DMS153 treated with DMSO at 0.1 percent for 48 hours (cell line): ENCODE measurements around the gene ITGA11.
A peak's percentile ranks its signal among the peaks of the same experiment; 100 is the strongest.

ENCODE experiments used
- DNase-seq: peaks from one replicate; lab custom pipeline; 2025; ENCODE audit not compliant: unreplicated experiment; lab: John Stamatoyannopoulos, UW

Gene ITGA11

GRCh38 chr15:68396068-68396467 is 35.9 kb downstream of the ITGA11 start:
- DNase-seq: no peak

- no peak for DNase-seq
Measured at GRCh38 chr15:68391121-68391520, 40.8 kb downstream of the ITGA11 start.

- DNase-seq: no peak
Measured at GRCh38 chr15:68389936-68390817, 41.8 kb downstream of the ITGA11 start.

- DNase-seq: no peak
Measured at GRCh38 chr15:68389041-68389930, 42.7 kb downstream of the ITGA11 start.

- DNase-seq: no peak
Measured at GRCh38 chr15:68387381-68388143, 44.4 kb downstream of the ITGA11 start.

GRCh38 chr15:68386587-68387288 is 45.2 kb downstream of the ITGA11 start:
- DNase-seq: no peak

- no peak for DNase-seq
Measured at GRCh38 chr15:68385671-68386586, 46.0 kb downstream of the ITGA11 start.

GRCh38 chr15:68385240-68385561 is 46.8 kb downstream of the ITGA11 start:
- no peak for DNase-seq

GRCh38 chr15:68384451-68385239 is 47.3 kb downstream of the ITGA11 start:
- no peak for DNase-seq

GRCh38 chr15:68383161-68384074 is 48.5 kb downstream of the ITGA11 start:
- peak; percentile 0 for DNase-seq

GRCh38 chr15:68382286-68383007 is 49.5 kb downstream of the ITGA11 start:
- DNase-seq: no peak

- DNase-seq: no peak
Measured at GRCh38 chr15:68380456-68380855, 51.5 kb downstream of the ITGA11 start.

- DNase-seq: no peak
Measured at GRCh38 chr15:68379759-68380290, 52.1 kb downstream of the ITGA11 start.

- DNase-seq: no peak
Measured at GRCh38 chr15:68379058-68379758, 52.8 kb downstream of the ITGA11 start.

GRCh38 chr15:68378595-68378994 is 53.4 kb downstream of the ITGA11 start:
- DNase-seq: no peak

GRCh38 chr15:68377766-68378165 is 54.2 kb downstream of the ITGA11 start:
- DNase-seq: no peak
